Activated CD8-positive, alpha-beta T cell treated with anti-CD3 and anti-CD28 coated beads for 36 hours (primary cell): ENCODE measurements around the gene WSCD2. TPM values are rescaled to one million over a fixed set of nuclear protein-coding genes. Genes with fewer than 3 reads are reported as not detected.

Source experiments
- ATAC-seq: fragments of 200-7000 bp; cut with Tn5 transposase; one replicate; pipeline ENCODE4 v1.10.0; 2021; ENCODE audit warnings: mild to moderate bottlenecking, moderate library complexity
- CTCF ChIA-PET: fragments of 350-600 bp; sonication (Branson Sonifier 250); formaldehyde crosslinking; loops from one replicate; lab custom pipeline; 2021; ENCODE audit warnings: antibody characterized with exemption; lab: Charles Lee
- POLR2A ChIA-PET: fragments of 350-600 bp; sonication (Branson Sonifier 250); formaldehyde crosslinking; loops from one replicate; lab custom pipeline; 2021; ENCODE audit warnings: antibody characterized with exemption; lab: Charles Lee
- DNase-seq: peaks from one replicate; pipeline ENCODE4 v3.0.0-alpha.2; 2020
- H3K27ac Mint-ChIP-seq: one replicate; pipeline ENCODE4 v1.8.0; 2021; ENCODE audit warnings: mild to moderate bottlenecking, mixed read lengths
- H3K27me3 Mint-ChIP-seq: one replicate; pipeline ENCODE4 v1.8.0; 2021; ENCODE audit warnings: mixed read lengths
- H3K36me3 Mint-ChIP-seq: one replicate; pipeline ENCODE4 v1.8.0; 2021; ENCODE audit warnings: low read depth, mixed read lengths
- H3K4me1 Mint-ChIP-seq: one replicate; pipeline ENCODE4 v1.8.0; 2021; ENCODE audit warnings: low read depth, mixed read lengths
- H3K4me3 Mint-ChIP-seq: one replicate; pipeline ENCODE4 v1.8.0; 2021; ENCODE audit warnings: mild to moderate bottlenecking, moderate library complexity, mixed read lengths
- H3K9me3 Mint-ChIP-seq: one replicate; pipeline ENCODE4 v1.8.0; 2021; ENCODE audit warnings: mixed read lengths
- intact Hi-C: fragments of 100-400 bp; cut with micrococcal nuclease; formaldehyde crosslinking; loops from one replicate; pipeline ENCODE4 v1.10.0; 2022
- total RNA-seq, 2 experiments: library from RNA; stranded (reverse); gene quantifications; one replicate each; pipeline ENCODE4 v1.2.3, GENCODE V29; 2021
- TF ChIP-seq, protein P1 (sequence below): fragments of 200-600 bp; IDR thresholded peaks from one replicate; pipeline ENCODE4 v1.8.0; 2022; ENCODE audit warnings: antibody characterized with exemption, mild to moderate bottlenecking

WSCD2 gene
- total RNA-seq, 2 experiments from 2014 or later, result not detected

DNA sequence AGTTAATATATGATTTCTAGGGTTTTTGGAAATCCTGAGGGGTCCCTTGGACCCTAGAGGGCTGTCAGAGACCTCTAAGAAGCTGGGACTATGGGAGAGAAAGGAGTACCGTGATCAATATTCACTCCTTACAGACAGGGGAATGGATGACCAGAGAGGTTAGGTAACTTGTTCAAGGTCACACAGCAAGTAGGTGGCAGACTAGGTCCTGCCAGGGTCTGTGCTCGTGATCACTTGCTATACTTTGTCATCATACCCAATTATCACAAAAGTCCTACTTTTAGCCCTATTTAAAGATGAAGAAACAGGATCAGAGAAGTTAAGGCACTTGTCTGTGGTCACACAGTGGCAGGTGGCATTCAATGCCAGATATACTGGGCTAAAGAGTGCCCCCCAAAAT is 42.9 kb downstream of the WSCD2 start:
- Mint-ChIP-seq H3K4me1 (no peaks in the 10 kb centered on the region), H3K36me3 (no peaks in the 10 kb centered on the region), H3K27me3 (peaks cover 18% of the 10 kb centered on the region), H3K27ac (no peak overlapping the region), H3K9me3 (no peaks in the 10 kb centered on the region), H3K4me3 (no peak overlapping the region)
- TF ChIP-seq, protein P1, sequence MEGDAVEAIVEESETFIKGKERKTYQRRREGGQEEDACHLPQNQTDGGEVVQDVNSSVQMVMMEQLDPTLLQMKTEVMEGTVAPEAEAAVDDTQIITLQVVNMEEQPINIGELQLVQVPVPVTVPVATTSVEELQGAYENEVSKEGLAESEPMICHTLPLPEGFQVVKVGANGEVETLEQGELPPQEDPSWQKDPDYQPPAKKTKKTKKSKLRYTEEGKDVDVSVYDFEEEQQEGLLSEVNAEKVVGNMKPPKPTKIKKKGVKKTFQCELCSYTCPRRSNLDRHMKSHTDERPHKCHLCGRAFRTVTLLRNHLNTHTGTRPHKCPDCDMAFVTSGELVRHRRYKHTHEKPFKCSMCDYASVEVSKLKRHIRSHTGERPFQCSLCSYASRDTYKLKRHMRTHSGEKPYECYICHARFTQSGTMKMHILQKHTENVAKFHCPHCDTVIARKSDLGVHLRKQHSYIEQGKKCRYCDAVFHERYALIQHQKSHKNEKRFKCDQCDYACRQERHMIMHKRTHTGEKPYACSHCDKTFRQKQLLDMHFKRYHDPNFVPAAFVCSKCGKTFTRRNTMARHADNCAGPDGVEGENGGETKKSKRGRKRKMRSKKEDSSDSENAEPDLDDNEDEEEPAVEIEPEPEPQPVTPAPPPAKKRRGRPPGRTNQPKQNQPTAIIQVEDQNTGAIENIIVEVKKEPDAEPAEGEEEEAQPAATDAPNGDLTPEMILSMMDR, result no peak
- intact Hi-C loops, result no loop called here
- DNase-seq, result no peak
- ATAC-seq, result no peak
- ChIA-PET CTCF (no interaction called here), POLR2A (no interaction called here)

DNA sequence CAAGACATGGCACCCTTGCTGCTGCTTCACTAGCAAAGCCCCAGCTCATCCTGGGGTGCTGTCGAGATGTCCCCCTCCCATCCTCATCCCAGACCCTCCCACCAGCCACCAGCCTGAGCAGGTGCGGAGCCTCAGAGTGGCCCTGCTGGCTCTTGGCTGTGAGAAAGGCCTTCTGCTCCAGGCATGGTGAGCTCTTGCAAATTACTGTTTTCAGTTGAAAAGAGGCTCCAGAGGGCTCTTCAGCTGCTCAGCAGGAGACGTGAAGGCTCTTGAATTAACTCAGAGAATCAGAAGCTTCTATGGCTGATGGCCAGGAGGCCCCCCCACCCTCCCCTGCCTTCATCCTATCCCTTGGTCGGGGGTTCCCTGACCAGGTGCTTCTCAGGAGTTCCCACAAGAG is 44.1 kb downstream of the WSCD2 start:
- Mint-ChIP-seq H3K4me1 (no peaks in the 10 kb centered on the region), H3K27ac (no peak overlapping the region), H3K9me3 (no peaks in the 10 kb centered on the region), H3K27me3 (peaks cover 11% of the 10 kb centered on the region), H3K36me3 (no peaks in the 10 kb centered on the region), H3K4me3 (no peak overlapping the region)
- no peak for ATAC-seq
- CTCF ChIA-PET, result no interaction called here
- TF ChIP-seq, protein P1, result no peak
- POLR2A ChIA-PET, result no interaction called here
- DNase-seq, result no peak
- intact Hi-C loops, result no loop called here

DNA sequence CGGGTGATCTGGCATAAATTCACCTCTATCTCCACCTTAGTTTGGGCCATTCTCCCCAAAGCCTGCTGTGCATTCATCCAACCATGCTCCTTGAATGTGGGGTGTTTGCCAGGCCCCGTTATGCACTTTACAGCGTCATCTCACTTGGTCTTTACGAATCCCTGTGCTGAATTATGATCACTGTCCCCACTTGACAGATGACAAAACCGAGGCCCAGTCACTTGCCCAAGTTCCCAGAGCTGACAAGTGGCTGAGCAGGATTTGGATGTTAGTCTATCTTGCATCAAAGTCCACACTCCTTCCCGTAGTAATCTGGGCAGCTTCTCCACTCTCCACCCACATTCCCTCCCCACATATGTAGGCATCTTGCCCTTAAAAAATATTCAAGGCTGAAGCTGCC is 44.8 kb downstream of the WSCD2 start:
- Mint-ChIP-seq H3K4me3 (no peak overlapping the region), H3K27ac (no peak overlapping the region), H3K36me3 (no peaks in the 10 kb centered on the region), H3K4me1 (no peaks in the 10 kb centered on the region), H3K27me3 (peaks cover 4% of the 10 kb centered on the region), H3K9me3 (no peaks in the 10 kb centered on the region)
- intact Hi-C loops, result no loop called here
- ATAC-seq (no peak), DNase-seq (no peak)
- POLR2A ChIA-PET, result no interaction called here
- CTCF ChIA-PET, result no interaction called here
- TF ChIP-seq, protein P1, result no peak

DNA sequence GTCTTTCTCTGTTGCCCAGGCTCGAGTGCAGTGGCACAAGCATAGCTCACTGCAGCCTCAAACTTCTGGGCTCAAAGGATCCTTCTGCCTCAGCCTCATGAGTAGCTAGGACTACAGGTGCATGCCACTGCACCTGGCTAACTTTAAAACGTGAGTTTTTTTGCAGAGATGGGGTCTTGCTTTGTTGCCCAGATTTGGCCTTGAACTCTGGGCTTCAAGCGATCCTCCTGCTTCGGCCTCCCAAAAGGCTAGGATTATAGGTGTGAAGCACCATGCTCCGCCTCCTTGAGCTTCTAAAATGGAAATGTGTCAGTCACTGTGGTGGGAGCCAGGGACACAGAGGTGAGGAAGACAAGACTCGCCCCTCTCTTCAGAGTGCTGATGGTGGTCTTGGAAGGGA is 45.6 kb downstream of the WSCD2 start:
- Mint-ChIP-seq H3K27me3 (peaks cover 3% of the 10 kb centered on the region), H3K27ac (no peak overlapping the region), H3K4me3 (no peak overlapping the region), H3K4me1 (no peaks in the 10 kb centered on the region), H3K36me3 (no peaks in the 10 kb centered on the region), H3K9me3 (no peaks in the 10 kb centered on the region)
- TF ChIP-seq, protein P1, result no peak
- CTCF ChIA-PET, result no interaction called here
- ATAC-seq (no peak), DNase-seq (no peak)
- POLR2A ChIA-PET, result no interaction called here
- intact Hi-C loops, result no loop called here

DNA sequence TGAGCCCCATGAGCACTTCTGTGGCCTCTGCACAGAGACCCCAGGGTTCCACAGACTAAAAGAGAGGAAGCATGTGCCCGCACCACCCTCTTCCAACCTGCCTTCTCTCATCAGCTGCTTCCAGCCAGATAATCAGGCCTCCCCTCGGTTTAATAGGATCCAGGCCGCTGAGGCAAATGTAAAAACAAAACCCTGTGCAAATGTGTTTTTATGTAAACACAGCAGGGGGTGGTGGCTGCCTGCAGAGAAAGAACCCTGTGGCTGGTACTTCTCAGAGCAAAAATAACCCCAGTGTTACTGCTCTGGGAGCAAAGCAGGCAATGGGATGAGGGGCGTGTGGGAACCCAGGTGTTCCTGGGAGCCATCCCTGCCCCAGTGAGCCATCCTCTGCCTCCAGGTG is 46.2 kb downstream of the WSCD2 start:
- no peak overlapping the region for H3K27ac Mint-ChIP-seq
- no peaks in the 10 kb centered on the region for H3K4me1 Mint-ChIP-seq
- CTCF ChIA-PET, result no interaction called here
- POLR2A ChIA-PET, result no interaction called here
- H3K9me3 Mint-ChIP-seq, result no peaks in the 10 kb centered on the region
- DNase-seq (no peak), ATAC-seq (no peak)
- intact Hi-C loops, result no loop called here
- H3K27me3 Mint-ChIP-seq, result peaks cover 3% of the 10 kb centered on the region
- H3K4me3 Mint-ChIP-seq, result no peak overlapping the region
- TF ChIP-seq, protein P1, result no peak
- no peaks in the 10 kb centered on the region for H3K36me3 Mint-ChIP-seq
